ENCODE results near the gene FMN1. TPM values are rescaled to one million over a fixed set of nuclear protein-coding genes. Genes with fewer than 3 reads are reported as not detected.

FMN1 gene
- total RNA-seq, 1 experiment from 2014 or later: 25.8 TPM

GRCh38 chr15:32898414-32898813, 296.1 kb downstream of the FMN1 start:
- Histone ChIP-seq H3K4me1 (replicated peaks; ENCODE audit: insufficient read depth) (no peaks in the 10 kb centered on the region), H3K9me3 (ENCODE audit: insufficient read depth, low read depth) (no peaks in the 10 kb centered on the region), H3K4me3 (no peak overlapping the region), H4K20me1 (ENCODE audit: insufficient read depth) (no peaks in the 10 kb centered on the region), H3K4me2 (no peak overlapping the region), H3K36me3 (ENCODE audit: low read depth) (no peaks in the 10 kb centered on the region), H3K9me2 (ENCODE audit: insufficient read depth) (no peaks in the 10 kb centered on the region), H3K79me2 (ENCODE audit: low read depth) (no peaks in the 10 kb centered on the region), H3K27me3 (ENCODE audit: insufficient read depth, low read depth) (no peaks in the 10 kb centered on the region), H3F3A (ENCODE audit: insufficient read depth, low read depth) (no peaks in the 10 kb centered on the region), H2AFZ (no peak overlapping the region), H3K27ac (no peak overlapping the region)
- no peak for DNase-seq
- ChIA-PET POLR2A (ENCODE audit: unreplicated experiment) (interaction anchor here (0.6 kb wide), 1 partner anchor 37 kb away, joined by 3 read pairs; no protein-coding TSS in a partner anchor), CTCF (interaction anchor here (0.6 kb wide), 1 partner anchor 240 kb away, joined by 4 read pairs; no protein-coding TSS in a partner anchor)
- no TSS peak for BruUV-seq (replicated peaks)
- intact Hi-C loops (cut with micrococcal nuclease; ENCODE audit: unreplicated experiment): no loop called here
- TF ChIP-seq EZH2 (IDR thresholded peaks at IDR 0.05; ENCODE audit: low read depth) (no peak), CTCF (conservative IDR thresholded peaks at IDR 0.05) (no peak)

GRCh38 chr15:32893421-32893820, 301.1 kb downstream of the FMN1 start:
- no peaks in the 10 kb centered on the region for H3K4me1 ChIP-seq (replicated peaks; ENCODE audit: insufficient read depth)
- no peaks in the 10 kb centered on the region for H3K79me2 ChIP-seq (ENCODE audit: low read depth)
- H3K4me3 ChIP-seq: no peak overlapping the region
- no peaks in the 10 kb centered on the region for H3F3A ChIP-seq (ENCODE audit: insufficient read depth, low read depth)
- intact Hi-C loops (cut with micrococcal nuclease; ENCODE audit: unreplicated experiment): no loop called here
- no peak overlapping the region for H3K27ac ChIP-seq
- H3K27me3 ChIP-seq (ENCODE audit: insufficient read depth, low read depth): no peaks in the 10 kb centered on the region
- H3K4me2 ChIP-seq: no peak overlapping the region
- no peak for DNase-seq
- CTCF ChIA-PET: no interaction called here
- POLR2A ChIA-PET (ENCODE audit: unreplicated experiment): no interaction called here
- H4K20me1 ChIP-seq (ENCODE audit: insufficient read depth): no peaks in the 10 kb centered on the region
- BruUV-seq (replicated peaks): no TSS peak
- no peak overlapping the region for H2AFZ ChIP-seq
- no peaks in the 10 kb centered on the region for H3K36me3 ChIP-seq (ENCODE audit: low read depth)
- H3K9me3 ChIP-seq (ENCODE audit: insufficient read depth, low read depth): no peaks in the 10 kb centered on the region
- TF ChIP-seq CTCF (conservative IDR thresholded peaks at IDR 0.05) (no peak), EZH2 (IDR thresholded peaks at IDR 0.05; ENCODE audit: low read depth) (no peak)
- H3K9me2 ChIP-seq (ENCODE audit: insufficient read depth): no peaks in the 10 kb centered on the region

GRCh38 chr15:32889214-32889613, 305.3 kb downstream of the FMN1 start:
- H3K36me3 ChIP-seq (ENCODE audit: low read depth): no peaks in the 10 kb centered on the region
- H2AFZ ChIP-seq: no peak overlapping the region
- H3K9me2 ChIP-seq (ENCODE audit: insufficient read depth): no peaks in the 10 kb centered on the region
- intact Hi-C loops (cut with micrococcal nuclease; ENCODE audit: unreplicated experiment): no loop called here
- no peaks in the 10 kb centered on the region for H3K79me2 ChIP-seq (ENCODE audit: low read depth)
- TF ChIP-seq EZH2 (IDR thresholded peaks at IDR 0.05; ENCODE audit: low read depth) (no peak), CTCF (conservative IDR thresholded peaks at IDR 0.05) (no peak)
- H3K9me3 ChIP-seq (ENCODE audit: insufficient read depth, low read depth): no peaks in the 10 kb centered on the region
- H4K20me1 ChIP-seq (ENCODE audit: insufficient read depth): no peaks in the 10 kb centered on the region
- POLR2A ChIA-PET (ENCODE audit: unreplicated experiment): no interaction called here
- CTCF ChIA-PET: interaction anchor here (0.8 kb wide), 1 partner anchor 44 kb away, joined by 3 read pairs; no protein-coding TSS in a partner anchor
- no peak overlapping the region for H3K4me2 ChIP-seq
- no peaks in the 10 kb centered on the region for H3F3A ChIP-seq (ENCODE audit: insufficient read depth, low read depth)
- no peaks in the 10 kb centered on the region for H3K27me3 ChIP-seq (ENCODE audit: insufficient read depth, low read depth)
- no TSS peak for BruUV-seq (replicated peaks)
- no peak for DNase-seq
- no peak overlapping the region for H3K4me3 ChIP-seq
- no peak overlapping the region for H3K27ac ChIP-seq
- H3K4me1 ChIP-seq (replicated peaks; ENCODE audit: insufficient read depth): no peaks in the 10 kb centered on the region
